Keratinocyte (primary cell): ENCODE results near the gene PITHD1. TPM values are rescaled to one million over a fixed set of nuclear protein-coding genes. Genes with fewer than 3 reads are reported as not detected.
"Not testable (repeated sequence)": the region's sequence is repeated elsewhere in the genome, so short reads cannot be mapped to it uniquely, and the experiment has no call there.

ENCODE experiments used
- DNase-seq: peaks from one replicate; pipeline ENCODE4 v3.0.0-alpha.2; 2011; ENCODE audit warnings: low read depth, missing footprints, low spot score
- FAIRE-seq: peaks from 2 replicates; lab custom pipeline; 2011; peaks lifted over from hg19 to GRCh38; lab: Jason Lieb, UNC
- H2AFZ ChIP-seq: 2 replicates; pipeline ENCODE4 v1.6.0; 2012; ENCODE audit warnings: low read length, control low read depth, inconsistent platforms; ENCODE audit not compliant: control insufficient read depth
- H3K27ac ChIP-seq: 2 replicates; pipeline ENCODE4 v1.5.1; 2011; ENCODE audit warnings: low read length; ENCODE audit not compliant: control insufficient read depth, insufficient read depth
- H3K27me3 ChIP-seq: 3 replicates; pipeline ENCODE4 v1.6.0; 2011; ENCODE audit warnings: low read length; ENCODE audit not compliant: control insufficient read depth, insufficient read depth; ENCODE audit errors: extremely low read depth
- H3K36me3 ChIP-seq, 2 experiments: 2 replicates in 1 of 2; 3 replicates in 1 of 2; pipeline ENCODE4 v1.5.1; 2011; ENCODE audit warnings: low read length in 2 of 2, mild to moderate bottlenecking in 1 of 2; ENCODE audit not compliant: control insufficient read depth in 2 of 2, insufficient read depth in 2 of 2; ENCODE audit errors: extremely low read depth in 1 of 2
- H3K4me1 ChIP-seq: 3 replicates; pipeline ENCODE4 v1.5.1; 2011; ENCODE audit warnings: low read length; ENCODE audit not compliant: control insufficient read depth, insufficient read depth; ENCODE audit errors: extremely low read depth
- H3K4me2 ChIP-seq: 3 replicates; pipeline ENCODE4 v1.6.0; 2011; ENCODE audit warnings: low read depth, low read length; ENCODE audit not compliant: control insufficient read depth, insufficient read depth; ENCODE audit errors: extremely low read depth
- H3K4me3 ChIP-seq, 3 experiments: fragments of 200-600 bp in 1 of 3; sonication (generic) in 1 of 3; 2 replicates in 2 of 3; 3 replicates in 1 of 3; pipeline ENCODE4 v1.5.1; 2011 to 2016; ENCODE audit warnings: low read length in 3 of 3, mild to moderate bottlenecking in 3 of 3, control low read depth in 2 of 3, inconsistent platforms in 1 of 3, low read depth in 1 of 3, mixed read lengths in 1 of 3, mixed run types in 1 of 3, moderate library complexity in 1 of 3; ENCODE audit not compliant: control insufficient read depth in 2 of 3, insufficient read depth in 2 of 3; ENCODE audit errors: extremely low read depth in 1 of 3
- H3K79me2 ChIP-seq: 2 replicates; pipeline ENCODE4 v1.6.0; 2012; ENCODE audit warnings: low read length; ENCODE audit not compliant: control insufficient read depth, insufficient read depth
- H3K9ac ChIP-seq: 3 replicates; pipeline ENCODE4 v1.6.0; 2011; ENCODE audit warnings: low read length; ENCODE audit not compliant: control insufficient read depth, insufficient read depth; ENCODE audit errors: extremely low read depth
- H3K9me1 ChIP-seq: 3 replicates; pipeline ENCODE4 v1.6.0; 2011; ENCODE audit warnings: low read length; ENCODE audit not compliant: control insufficient read depth, insufficient read depth; ENCODE audit errors: extremely low read depth
- H3K9me3 ChIP-seq: 2 replicates; pipeline ENCODE4 v1.5.1; 2012; ENCODE audit warnings: low read depth, low read length; ENCODE audit not compliant: control insufficient read depth
- H4K20me1 ChIP-seq: 3 replicates; pipeline ENCODE4 v1.6.0; 2011; ENCODE audit warnings: low read length; ENCODE audit not compliant: control insufficient read depth, insufficient read depth; ENCODE audit errors: extremely low read depth
- CTCF ChIP-seq, 3 experiments: IDR thresholded peaks in 1 of 3; conservative IDR thresholded peaks in 1 of 3; optimal IDR thresholded peaks in 1 of 3; 2 replicates in 2 of 3; 3 replicates in 1 of 3; pipeline versions ENCODE3 to v1.5.1; 2011; ENCODE audit warnings: low read length in 3 of 3, mild to moderate bottlenecking in 3 of 3, moderate library complexity in 2 of 3, control low read depth in 1 of 3, inconsistent platforms in 1 of 3; ENCODE audit not compliant: insufficient read depth in 2 of 3; ENCODE audit errors: extremely low read depth in 1 of 3
- EZH2 ChIP-seq: IDR thresholded peaks from one replicate; pipeline ENCODE4 v1.6.1; 2012; ENCODE audit warnings: inconsistent platforms, mild to moderate bottlenecking, low read length, moderate library complexity
- dilution Hi-C: fragments of 300-500 bp; cut with MboI; formaldehyde crosslinking; loops from one replicate; pipeline ENCODE4 v1.7.0; 2020; ENCODE audit warnings: low sequenced_read_pairs; ENCODE audit not compliant: extremely low pct_ligation_motif_present
- polyA plus RNA-seq, 5 experiments: library from polyadenylated mRNA; depleted of rRNA in 3 of 5; stranded (reverse) in 3 of 5; stranded (forward) in 1 of 5; unstranded in 1 of 5; fragments of >200 nt; gene quantifications; 1 replicate in 1 of 5; 2 replicates in 3 of 5; 3 replicates in 1 of 5; pipeline versions ENCODE4 v1.2.1 to v1.2.3, GENCODE V29; 2011 to 2012; ENCODE audit warnings: missing spikeins in 2 of 5, low read depth in 1 of 5, low replicate concordance in 1 of 5

PITHD1 gene
- polyA plus RNA-seq, 1 donor (not counting 4 experiments of a cell fraction or from before 2014, with no cell fraction given) = 59.4 TPM

DNA sequence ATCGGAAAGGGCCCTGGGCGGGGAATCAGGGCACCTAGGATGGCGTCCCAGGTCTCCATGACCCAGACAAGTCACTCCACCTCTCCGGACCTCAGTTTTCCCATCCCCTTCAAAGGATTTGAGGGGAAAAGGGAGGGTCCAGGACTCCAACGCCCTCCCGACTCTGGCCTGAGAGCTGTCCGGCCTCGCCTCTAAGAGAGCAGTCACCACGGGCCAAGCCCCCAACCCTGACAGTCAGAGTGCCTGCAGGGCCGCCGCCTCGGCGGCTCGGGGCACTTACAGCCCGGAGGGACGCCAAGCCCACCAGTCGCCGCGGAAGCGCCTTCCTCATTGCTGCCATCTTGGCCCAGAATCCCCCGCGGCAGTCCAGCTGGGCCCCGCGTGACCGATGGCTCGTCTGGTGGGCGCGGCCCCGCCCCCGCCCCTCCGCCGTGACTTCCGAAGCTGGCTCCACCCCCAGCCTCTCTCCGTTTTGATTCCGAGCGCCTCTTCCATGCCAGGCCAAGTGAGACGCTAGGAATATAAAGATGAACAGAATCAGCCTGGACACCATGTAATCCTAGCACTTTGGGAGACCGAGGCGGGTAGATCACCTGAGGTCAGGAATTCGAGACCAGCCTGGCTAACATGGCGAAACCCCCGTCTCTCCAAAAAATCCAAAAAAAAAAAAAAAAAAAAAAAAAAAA, 47.0 kb downstream of the PITHD1 start, which contains the start of gene HMGCL:
TSS of gene HMGCL (minus strand) at position 354 of the 686 bp plus-strand sequence. CDS start at position 340, 14 bp downstream.
- Histone ChIP-seq H3K36me3 (no peaks in the 10 kb centered on the region), H3K4me3 (peak within 1 kb of the TSS; percentile 77 to 98 (median 89)), H3K27me3 (no peaks in the 10 kb centered on the region), H3K4me2 (peak within 1 kb of the TSS; percentile 100), H4K20me1 (no peaks in the 10 kb centered on the region), H3K4me1 (peaks cover 3% of the 10 kb centered on the region), H3K9ac (peak within 1 kb of the TSS; percentile 96), H2AFZ (peak within 1 kb of the TSS; percentile 96), H3K9me1 (no peaks in the 10 kb centered on the region), H3K9me3 (no peaks in the 10 kb centered on the region), H3K79me2 (peaks cover 6% of the 10 kb centered on the region), H3K27ac (peak within 1 kb of the TSS; percentile 87)
- dilution Hi-C loops = no loop called here
- DNase-seq = no peak
- TF ChIP-seq EZH2 = no peak
- no peak for TF ChIP-seq CTCF (optimal IDR thresholded peaks at IDR 0.05 in 1 of 3, IDR thresholded peaks at IDR 0.05 in 1 of 3, conservative IDR thresholded peaks at IDR 0.05 in 1 of 3; ENCODE audit: extremely low read depth in 1 of 3, insufficient read depth in 2 of 3, low read length in 3 of 3)
- FAIRE-seq = no peak

- FAIRE-seq = no peak
- TF ChIP-seq CTCF (optimal IDR thresholded peaks at IDR 0.05 in 1 of 3, IDR thresholded peaks at IDR 0.05 in 1 of 3, conservative IDR thresholded peaks at IDR 0.05 in 1 of 3; ENCODE audit: extremely low read depth in 1 of 3, insufficient read depth in 2 of 3, low read length in 3 of 3) (no peak), EZH2 (no peak)
These were observed 47.7 kb downstream of the PITHD1 start for GRCh38 chr1:23825762-23826522.

GRCh38 chr1:23826590-23826989, 48.4 kb downstream of the PITHD1 start:
- H3K9ac ChIP-seq, H3K9me1 ChIP-seq, H3K79me2 ChIP-seq, H3K36me3 ChIP-seq, H3K9me3 ChIP-seq, dilution Hi-C loops, DNase-seq, H2AFZ ChIP-seq, H3K4me1 ChIP-seq, H3K27ac ChIP-seq, FAIRE-seq, H3K4me3 ChIP-seq, H4K20me1 ChIP-seq, H3K27me3 ChIP-seq, H3K4me2 ChIP-seq: not testable (repeated sequence)

More at GRCh38 chr1:23825762-23826522, 47.7 kb downstream of the PITHD1 start:
- Histone ChIP-seq H3K27me3 (no peaks in the 10 kb centered on the region), H3K4me2 (peak overlapping the region; percentile 100), H3K9ac (peak overlapping the region; percentile 96), H2AFZ (peak overlapping the region; percentile 83), H4K20me1 (no peaks in the 10 kb centered on the region), H3K79me2 (peaks cover 6% of the 10 kb centered on the region), H3K36me3 (no peaks in the 10 kb centered on the region), H3K4me1 (peaks cover 3% of the 10 kb centered on the region), H3K27ac (peak overlapping the region; percentile 87), H3K4me3 (peak overlapping the region; percentile 77 to 98 (median 89)), H3K9me3 (no peaks in the 10 kb centered on the region), H3K9me1 (no peaks in the 10 kb centered on the region)
- DNase-seq = no peak
- dilution Hi-C loops = no loop called here
